Naive thymus-derived CD4-positive, alpha-beta T cell (primary cell): ENCODE measurements around the gene ZDHHC14. TPM values are rescaled to one million over a fixed set of nuclear protein-coding genes. Genes with fewer than 3 reads are reported as not detected.
"Not testable (repeated sequence)": the region's sequence is repeated elsewhere in the genome, so short reads cannot be mapped to it uniquely, and the experiment has no call there.

Experiments
- ATAC-seq: fragments of 150-1000 bp; cut with Tn5 transposase; 2 replicates; pipeline ENCODE4 v1.10.0; 2021; ENCODE audit warnings: mild to moderate bottlenecking, moderate library complexity
- CTCF ChIA-PET: fragments of 350-600 bp; sonication (Branson Sonifier 250); formaldehyde crosslinking; loops from one replicate; lab custom pipeline; 2021; ENCODE audit warnings: antibody characterized with exemption; lab: Charles Lee
- POLR2A ChIA-PET: fragments of 350-600 bp; sonication (Branson Sonifier 250); formaldehyde crosslinking; loops from one replicate; lab custom pipeline; 2021; ENCODE audit warnings: antibody characterized with exemption, inconsistent platforms; lab: Charles Lee
- DNase-seq, 9 donors: peaks; one replicate each; pipeline versions ENCODE4 v3.0.0 to v3.0.0-alpha.2; 2020 to 2022; ENCODE audit warnings: mixed read lengths in 1 of 9
- H3K27ac ChIP-seq: one replicate; pipeline ENCODE4 v1.7.0; 2013; ENCODE audit warnings: mild to moderate bottlenecking, low read depth, low read length, moderate library complexity
- H3K27me3 ChIP-seq, 2 donors: one replicate each; pipeline ENCODE4 v1.7.0; 2013; ENCODE audit warnings: low read length in 2 of 2, mild to moderate bottlenecking in 2 of 2, moderate library complexity in 2 of 2; ENCODE audit not compliant: control insufficient read depth in 2 of 2, insufficient read depth in 2 of 2
- H3K36me3 ChIP-seq, 3 experiments: 1 replicate in 2 of 3; 2 replicates in 1 of 3; pipeline ENCODE4 v1.7.0; 2013; ENCODE audit warnings: low read length in 3 of 3, mild to moderate bottlenecking in 3 of 3, moderate library complexity in 1 of 3; ENCODE audit not compliant: insufficient read depth in 3 of 3, control insufficient read depth in 2 of 3
- H3K4me1 ChIP-seq, 2 donors: one replicate each; pipeline ENCODE4 v1.7.0; 2013; ENCODE audit warnings: low read length in 2 of 2, mild to moderate bottlenecking in 2 of 2, moderate library complexity in 1 of 2; ENCODE audit not compliant: control insufficient read depth in 2 of 2, insufficient read depth in 2 of 2
- H3K4me3 ChIP-seq: 2 replicates; pipeline ENCODE4 v1.7.0; 2013; ENCODE audit warnings: mild to moderate bottlenecking, low read length
- H3K9me3 ChIP-seq, 3 experiments: 1 replicate in 2 of 3; 2 replicates in 1 of 3; pipeline ENCODE4 v1.7.0; 2013; ENCODE audit warnings: low read length in 3 of 3; ENCODE audit not compliant: control insufficient read depth in 2 of 3
- H3K27ac Mint-ChIP-seq, 9 donors: one replicate each; pipeline ENCODE4 v1.8.0; 2020 to 2022; ENCODE audit warnings: mixed read lengths in 9 of 9, mild to moderate bottlenecking in 8 of 9, moderate library complexity in 5 of 9, inconsistent platforms in 2 of 9
- H3K27me3 Mint-ChIP-seq, 5 donors: one replicate each; pipeline ENCODE4 v1.8.0; 2021 to 2022; ENCODE audit warnings: mixed read lengths in 5 of 5, mild to moderate bottlenecking in 1 of 5
- H3K36me3 Mint-ChIP-seq, 5 donors: one replicate each; pipeline ENCODE4 v1.8.0; 2020 to 2022; ENCODE audit warnings: mixed read lengths in 5 of 5, mild to moderate bottlenecking in 3 of 5, inconsistent platforms in 1 of 5
- H3K4me1 Mint-ChIP-seq, 7 donors: one replicate each; pipeline ENCODE4 v1.8.0; 2020 to 2022; ENCODE audit warnings: mixed read lengths in 7 of 7, mild to moderate bottlenecking in 3 of 7, inconsistent platforms in 1 of 7
- H3K4me3 Mint-ChIP-seq, 10 donors: one replicate each; pipeline ENCODE4 v1.8.0; 2020 to 2022; ENCODE audit warnings: mild to moderate bottlenecking in 10 of 10, mixed read lengths in 10 of 10, moderate library complexity in 6 of 10, inconsistent platforms in 2 of 10
- H3K9me3 Mint-ChIP-seq, 11 donors: one replicate each; pipeline ENCODE4 v1.8.0; 2020 to 2022; ENCODE audit warnings: mixed read lengths in 11 of 11, mild to moderate bottlenecking in 4 of 11, inconsistent platforms in 1 of 11, moderate library complexity in 1 of 11
- intact Hi-C, 2 donors: fragments of 100-400 bp; cut with micrococcal nuclease; formaldehyde crosslinking; loops; one replicate each; pipeline ENCODE4 v1.15.1; 2023
- polyA plus RNA-seq, 2 donors: library from polyadenylated mRNA; unstranded; fragments of 300-500 nt; fragmentation: Illumina TruSeq; gene quantifications; one replicate each; pipeline ENCODE4 v1.2.3, GENCODE V29; 2021
- total RNA-seq, 6 experiments: library from RNA in 5 of 6; stranded (reverse) in 5 of 6; gene quantifications; 1 replicate in 5 of 6; 2 replicates in 1 of 6; pipeline ENCODE4 v1.2.3 and lab custom pipeline; 2021 to 2026

Gene ZDHHC14
- total and polyA plus RNA-seq, 7 experiments from 2014 or later = 0.13 to 18.2 (median 0.95) TPM

- H3K36me3 ChIP-seq, POLR2A ChIA-PET, intact Hi-C loops, H3K27ac ChIP-seq, DNase-seq, H3K9me3 ChIP-seq, H3K27me3 ChIP-seq, H3K4me3 ChIP-seq, ATAC-seq, CTCF ChIA-PET, H3K4me3 Mint-ChIP-seq, H3K9me3 Mint-ChIP-seq, H3K27ac Mint-ChIP-seq: not testable (repeated sequence)
- H3K4me1 Mint-ChIP-seq = peaks cover 7 to 74% (median 13%) of the 10 kb centered on the region in 7 donors
- H3K4me1 ChIP-seq = peaks cover 6 to 15% of the 10 kb centered on the region in 2 donors
- peaks cover 0 to 26% (median 0%) of the 10 kb centered on the region in 5 donors for H3K36me3 Mint-ChIP-seq
- peaks cover 0 to 12% (median 0%) of the 10 kb centered on the region in 5 donors for H3K27me3 Mint-ChIP-seq
These were observed 179.1 kb downstream of the ZDHHC14 start for GRCh38 chr6:157560063-157560462.

DNA sequence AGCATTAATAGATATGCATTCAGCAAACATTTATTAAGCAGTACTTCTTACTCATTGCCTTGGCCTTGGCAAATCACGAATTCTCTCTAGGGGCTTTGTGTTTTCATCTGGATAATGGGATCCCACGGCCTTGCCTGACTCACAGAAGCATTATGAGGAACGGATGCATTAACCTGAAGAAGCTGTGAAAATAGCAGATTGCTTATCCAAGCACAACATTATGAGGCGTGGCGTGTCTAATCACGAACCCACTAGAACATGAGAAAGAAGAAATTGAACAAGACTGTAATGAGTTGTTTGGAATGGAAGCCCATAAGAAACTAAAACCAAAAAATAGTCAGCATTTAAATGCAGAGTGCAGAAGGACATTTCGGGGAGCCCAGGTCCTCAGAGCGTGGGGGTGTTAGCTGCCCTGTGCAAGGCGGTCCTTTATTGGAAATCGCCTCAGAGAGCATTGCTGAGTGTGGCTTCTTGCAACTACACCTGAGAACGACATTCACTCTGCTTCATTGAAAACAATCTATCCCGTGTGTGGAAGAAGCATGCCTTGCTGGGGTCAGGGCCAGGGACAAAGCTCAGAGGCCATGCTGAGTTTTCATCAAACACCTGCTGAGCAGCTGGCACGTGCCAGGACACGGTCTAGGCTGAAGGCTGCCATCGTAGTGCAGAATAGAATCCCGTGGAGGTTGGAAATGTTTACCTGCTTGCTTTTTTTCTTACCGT lies 179.9 kb downstream of the ZDHHC14 start:
- intact Hi-C loops = no loop called here
- DNase-seq (no peak), ATAC-seq (no peak)
- peaks cover 0 to 26% (median 0%) of the 10 kb centered on the region in 5 donors for H3K36me3 Mint-ChIP-seq
- H3K4me1 Mint-ChIP-seq = peaks cover 7 to 71% (median 13%) of the 10 kb centered on the region in 7 donors
- no peak overlapping the region for H3K27ac Mint-ChIP-seq
- H3K9me3 Mint-ChIP-seq = no peaks in the 10 kb centered on the region
- H3K27me3 Mint-ChIP-seq = peaks cover 0 to 12% (median 0%) of the 10 kb centered on the region in 5 donors
- H3K27ac ChIP-seq = no peak overlapping the region
- no peaks in the 10 kb centered on the region for H3K9me3 ChIP-seq
- ChIA-PET CTCF (interaction anchor here (0.6 kb wide), 1 partner anchor 169 kb away, joined by 3 read pairs; no protein-coding TSS in a partner anchor), POLR2A (no interaction called here)
- H3K4me1 ChIP-seq = peaks cover 6 to 15% of the 10 kb centered on the region in 2 donors
- peak overlapping the region in 1 of 10 donors; percentile 12 for H3K4me3 Mint-ChIP-seq
- H3K27me3 ChIP-seq = no peaks in the 10 kb centered on the region
- no peaks in the 10 kb centered on the region for H3K36me3 ChIP-seq
- no peak overlapping the region for H3K4me3 ChIP-seq

DNA sequence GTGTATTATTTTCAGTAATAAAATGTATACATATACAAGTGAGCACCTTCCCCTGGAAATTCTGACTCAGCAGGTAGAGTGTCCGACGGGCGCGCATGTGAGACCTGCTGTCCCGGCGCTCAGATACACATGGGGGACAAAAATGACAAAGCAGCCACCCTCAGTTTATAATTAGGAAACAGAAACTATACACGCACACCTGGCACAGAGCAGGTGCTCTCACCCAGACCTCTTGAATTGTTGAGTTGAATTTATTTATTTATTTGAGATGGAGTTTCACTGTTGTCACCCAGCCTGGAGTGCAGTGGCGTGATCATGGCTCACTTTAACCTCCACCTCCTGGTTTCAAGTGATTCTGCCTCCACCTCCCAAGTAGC lies 180.4 kb downstream of the ZDHHC14 start:
- no peak for ATAC-seq
- peaks cover 6 to 15% of the 10 kb centered on the region in 2 donors for H3K4me1 ChIP-seq

DNA sequence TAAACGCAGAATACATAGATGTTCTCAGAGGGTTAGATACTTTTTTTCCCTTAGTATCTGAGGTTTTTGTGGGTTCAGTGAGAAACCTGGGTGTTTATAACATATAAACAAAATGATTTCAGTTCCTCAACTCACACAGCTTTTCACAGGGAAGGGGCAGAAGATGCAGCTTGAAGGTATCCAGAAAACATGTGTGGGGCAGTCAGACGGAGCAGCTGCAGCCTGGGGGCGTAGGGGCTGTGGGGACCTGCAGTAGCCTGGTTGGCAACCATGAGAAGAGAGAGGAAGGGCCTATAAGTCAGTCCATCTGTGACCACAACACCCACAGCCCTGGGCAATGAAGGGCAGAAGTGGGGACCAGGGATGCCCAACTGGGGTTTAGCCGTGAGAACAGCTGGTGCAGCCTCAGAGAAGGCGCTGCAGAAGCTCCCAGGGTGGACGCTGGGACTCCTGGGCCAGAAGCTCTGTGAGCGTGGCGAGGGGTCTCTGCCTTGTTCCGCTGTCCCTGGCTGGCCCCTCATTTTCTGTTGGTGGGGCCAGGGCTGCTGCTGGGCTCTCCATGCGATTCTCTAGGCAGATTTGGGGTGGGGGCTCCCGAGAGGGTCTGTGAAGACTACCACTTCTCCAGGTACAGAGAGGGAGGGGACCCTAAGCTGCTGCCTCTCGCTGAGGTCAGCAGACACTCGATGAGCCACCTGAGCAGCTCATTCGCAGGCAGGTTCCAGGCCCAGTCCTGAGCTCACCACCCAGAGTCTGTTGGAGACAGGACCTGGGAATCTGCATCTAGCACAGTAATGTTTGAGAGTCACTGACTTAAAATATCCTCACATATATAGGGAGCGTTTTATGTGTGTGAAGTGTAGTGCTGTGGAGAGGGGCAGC lies 181.2 kb downstream of the ZDHHC14 start:
- peaks cover 6 to 15% of the 10 kb centered on the region in 2 donors for H3K4me1 ChIP-seq
- CTCF ChIA-PET = interaction anchor here (0.6 to 0.9 kb wide), 2 partner anchors 8 to 402 kb away, joined by 3 read pairs; no protein-coding TSS in a partner anchor
- H3K9me3 ChIP-seq = no peaks in the 10 kb centered on the region
- Mint-ChIP-seq H3K27ac (peak overlapping the region in 5 of 9 donors; percentile 17 to 86 (median 54)), H3K9me3 (no peaks in the 10 kb centered on the region), H3K27me3 (peaks cover 0 to 15% (median 0%) of the 10 kb centered on the region in 5 donors), H3K4me1 (peaks cover 7 to 61% (median 13%) of the 10 kb centered on the region in 7 donors), H3K4me3 (peak overlapping the region in 7 of 10 donors; percentile 29 to 70 (median 45)), H3K36me3 (peaks cover 0 to 25% (median 0%) of the 10 kb centered on the region in 5 donors)
- H3K27ac ChIP-seq = no peak overlapping the region
- ATAC-seq = peak; percentile 33
- DNase-seq = peak in 1 of 9 donors; percentile 23
- H3K36me3 ChIP-seq = no peaks in the 10 kb centered on the region
- intact Hi-C loops = no loop called here
- no peaks in the 10 kb centered on the region for H3K27me3 ChIP-seq
- no peak overlapping the region for H3K4me3 ChIP-seq
- POLR2A ChIA-PET = no interaction called here

More for the DNA sequence above, 180.4 kb downstream of the ZDHHC14 start:
- no peaks in the 10 kb centered on the region for H3K9me3 Mint-ChIP-seq
- H3K27me3 Mint-ChIP-seq = peaks cover 0 to 13% (median 0%) of the 10 kb centered on the region in 5 donors
- peaks cover 0 to 25% (median 0%) of the 10 kb centered on the region in 5 donors for H3K36me3 Mint-ChIP-seq
- no peak for DNase-seq
- no peak overlapping the region for H3K4me3 ChIP-seq
- intact Hi-C loops = no loop called here
- POLR2A ChIA-PET = no interaction called here
- H3K27ac ChIP-seq = no peak overlapping the region
- CTCF ChIA-PET = interaction anchor here (0.6 kb wide), 1 partner anchor 170 kb away, joined by 3 read pairs; no protein-coding TSS in a partner anchor
- no peaks in the 10 kb centered on the region for H3K27me3 ChIP-seq
- H3K4me1 Mint-ChIP-seq = peaks cover 7 to 69% (median 13%) of the 10 kb centered on the region in 7 donors
- peak overlapping the region in 2 of 9 donors; percentile 17 to 86 for H3K27ac Mint-ChIP-seq
- no peak overlapping the region for H3K4me3 Mint-ChIP-seq
- no peaks in the 10 kb centered on the region for H3K9me3 ChIP-seq
- H3K36me3 ChIP-seq = no peaks in the 10 kb centered on the region

DNA sequence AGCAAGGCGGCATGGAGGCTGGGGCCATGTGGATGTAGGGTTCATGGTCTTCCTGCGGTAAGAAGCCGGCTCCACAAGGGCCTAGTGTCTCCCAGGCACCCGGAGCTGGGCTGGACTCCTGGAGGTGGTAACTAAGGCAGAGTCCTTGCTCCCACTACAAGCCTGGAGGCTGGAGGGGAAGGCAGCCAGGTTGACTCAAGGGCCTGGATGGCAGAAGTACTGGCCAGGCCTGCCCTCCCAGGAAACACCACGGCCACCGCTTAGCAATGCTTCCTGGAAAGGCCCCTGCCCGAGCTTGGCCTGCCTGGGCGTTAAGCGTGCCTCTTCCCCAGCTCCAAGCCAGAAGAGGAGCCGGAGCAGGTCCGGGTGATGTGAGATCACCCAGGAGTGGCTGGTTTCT lies 182.0 kb downstream of the ZDHHC14 start:
- intact Hi-C loops = no loop called here
- no peaks in the 10 kb centered on the region for H3K27me3 ChIP-seq
- peaks cover 0 to 15% (median 0%) of the 10 kb centered on the region in 5 donors for H3K27me3 Mint-ChIP-seq
- H3K27ac Mint-ChIP-seq = no peak overlapping the region
- no peaks in the 10 kb centered on the region for H3K9me3 ChIP-seq
- H3K27ac ChIP-seq = no peak overlapping the region
- ChIA-PET CTCF (interaction anchor here (0.6 kb wide), 1 partner anchor 401 kb away, joined by 3 read pairs; no protein-coding TSS in a partner anchor), POLR2A (no interaction called here)
- no peaks in the 10 kb centered on the region for H3K9me3 Mint-ChIP-seq
- no peak overlapping the region for H3K4me3 ChIP-seq
- H3K4me1 ChIP-seq = peaks cover 6 to 15% of the 10 kb centered on the region in 2 donors
- no peak for ATAC-seq
- peak in 1 of 9 donors; percentile 19 for DNase-seq
- no peaks in the 10 kb centered on the region for H3K36me3 ChIP-seq
- H3K4me1 Mint-ChIP-seq = peaks cover 7 to 54% (median 17%) of the 10 kb centered on the region in 7 donors
- peaks cover 0 to 27% (median 0%) of the 10 kb centered on the region in 5 donors for H3K36me3 Mint-ChIP-seq
- H3K4me3 Mint-ChIP-seq = no peak overlapping the region

- CTCF ChIA-PET = no interaction called here
- H3K36me3 Mint-ChIP-seq = peaks cover 0 to 24% (median 0%) of the 10 kb centered on the region in 5 donors
- POLR2A ChIA-PET = no interaction called here
- peak overlapping the region in 1 of 9 donors; percentile 60 for H3K27ac Mint-ChIP-seq
- H3K4me1 ChIP-seq = peaks cover 6 to 15% of the 10 kb centered on the region in 2 donors
- H3K4me3 Mint-ChIP-seq = peak overlapping the region in 1 of 10 donors; percentile 40
- no peaks in the 10 kb centered on the region for H3K9me3 ChIP-seq
- H3K36me3 ChIP-seq = no peaks in the 10 kb centered on the region
- DNase-seq (peak in 1 of 9 donors; percentile 22), ATAC-seq (peak; percentile 29)
- no peaks in the 10 kb centered on the region for H3K27me3 ChIP-seq
- H3K27me3 Mint-ChIP-seq = peaks cover 0 to 10% (median 0%) of the 10 kb centered on the region in 5 donors
- H3K4me1 Mint-ChIP-seq = peaks cover 7 to 47% (median 21%) of the 10 kb centered on the region in 7 donors
- no peak overlapping the region for H3K27ac ChIP-seq
- H3K4me3 ChIP-seq = no peak overlapping the region
- no peaks in the 10 kb centered on the region for H3K9me3 Mint-ChIP-seq
- intact Hi-C loops = no loop called here
These were observed 182.8 kb downstream of the ZDHHC14 start for GRCh38 chr6:157563611-157564284.
